ENCODE data around the gene KASH5.
"Not testable (repeated sequence)": the region's sequence is repeated elsewhere in the genome, so short reads cannot be mapped to it uniquely, and the experiment has no call there.

KASH5 gene

GRCh38 chr19:49441960-49442350 lies 53.9 kb downstream of the KASH5 start:
- peak overlapping the region; percentile 54 for H3K4me3 ChIP-seq (ENCODE audit: low read depth, low read length)
- H3K36me3 ChIP-seq: peaks cover 8% of the 10 kb centered on the region
- no peaks in the 10 kb centered on the region for H3K27me3 ChIP-seq (ENCODE audit: insufficient read depth, low read depth, severe bottlenecking)
- TF ChIP-seq, protein P1, sequence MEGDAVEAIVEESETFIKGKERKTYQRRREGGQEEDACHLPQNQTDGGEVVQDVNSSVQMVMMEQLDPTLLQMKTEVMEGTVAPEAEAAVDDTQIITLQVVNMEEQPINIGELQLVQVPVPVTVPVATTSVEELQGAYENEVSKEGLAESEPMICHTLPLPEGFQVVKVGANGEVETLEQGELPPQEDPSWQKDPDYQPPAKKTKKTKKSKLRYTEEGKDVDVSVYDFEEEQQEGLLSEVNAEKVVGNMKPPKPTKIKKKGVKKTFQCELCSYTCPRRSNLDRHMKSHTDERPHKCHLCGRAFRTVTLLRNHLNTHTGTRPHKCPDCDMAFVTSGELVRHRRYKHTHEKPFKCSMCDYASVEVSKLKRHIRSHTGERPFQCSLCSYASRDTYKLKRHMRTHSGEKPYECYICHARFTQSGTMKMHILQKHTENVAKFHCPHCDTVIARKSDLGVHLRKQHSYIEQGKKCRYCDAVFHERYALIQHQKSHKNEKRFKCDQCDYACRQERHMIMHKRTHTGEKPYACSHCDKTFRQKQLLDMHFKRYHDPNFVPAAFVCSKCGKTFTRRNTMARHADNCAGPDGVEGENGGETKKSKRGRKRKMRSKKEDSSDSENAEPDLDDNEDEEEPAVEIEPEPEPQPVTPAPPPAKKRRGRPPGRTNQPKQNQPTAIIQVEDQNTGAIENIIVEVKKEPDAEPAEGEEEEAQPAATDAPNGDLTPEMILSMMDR (IDR thresholded peaks at IDR 0.05; ENCODE audit: low read depth, low read length): no peak
- H3K9me3 ChIP-seq (ENCODE audit: severe bottlenecking): no peaks in the 10 kb centered on the region
- peak overlapping the region; percentile 41 for H3K27ac ChIP-seq
- no peak for DNase-seq

- Histone ChIP-seq H3K4me3 (ENCODE audit: low read depth, low read length) (peak overlapping the region; percentile 54), H3K27ac (peak overlapping the region; percentile 41), H3K9me3 (ENCODE audit: severe bottlenecking) (no peaks in the 10 kb centered on the region), H3K27me3 (ENCODE audit: insufficient read depth, low read depth, severe bottlenecking) (no peaks in the 10 kb centered on the region), H3K36me3 (peaks cover 11% of the 10 kb centered on the region)
- peak; percentile 76 for DNase-seq
- TF ChIP-seq, protein P1 (IDR thresholded peaks at IDR 0.05; ENCODE audit: low read depth, low read length): no peak
Measured at GRCh38 chr19:49442354-49442753, 54.3 kb downstream of the KASH5 start.

- peak overlapping the region; percentile 67 for H3K27ac ChIP-seq
- H3K27me3 ChIP-seq (ENCODE audit: insufficient read depth, low read depth, severe bottlenecking): no peaks in the 10 kb centered on the region
- DNase-seq: peak; percentile 99
- TF ChIP-seq, protein P1 (IDR thresholded peaks at IDR 0.05; ENCODE audit: low read depth, low read length): no peak
- peak overlapping the region; percentile 63 for H3K4me3 ChIP-seq (ENCODE audit: low read depth, low read length)
- peaks cover 15% of the 10 kb centered on the region for H3K36me3 ChIP-seq
- H3K9me3 ChIP-seq (ENCODE audit: severe bottlenecking): no peaks in the 10 kb centered on the region
Measured at GRCh38 chr19:49442771-49443365, 54.8 kb downstream of the KASH5 start.

DNA sequence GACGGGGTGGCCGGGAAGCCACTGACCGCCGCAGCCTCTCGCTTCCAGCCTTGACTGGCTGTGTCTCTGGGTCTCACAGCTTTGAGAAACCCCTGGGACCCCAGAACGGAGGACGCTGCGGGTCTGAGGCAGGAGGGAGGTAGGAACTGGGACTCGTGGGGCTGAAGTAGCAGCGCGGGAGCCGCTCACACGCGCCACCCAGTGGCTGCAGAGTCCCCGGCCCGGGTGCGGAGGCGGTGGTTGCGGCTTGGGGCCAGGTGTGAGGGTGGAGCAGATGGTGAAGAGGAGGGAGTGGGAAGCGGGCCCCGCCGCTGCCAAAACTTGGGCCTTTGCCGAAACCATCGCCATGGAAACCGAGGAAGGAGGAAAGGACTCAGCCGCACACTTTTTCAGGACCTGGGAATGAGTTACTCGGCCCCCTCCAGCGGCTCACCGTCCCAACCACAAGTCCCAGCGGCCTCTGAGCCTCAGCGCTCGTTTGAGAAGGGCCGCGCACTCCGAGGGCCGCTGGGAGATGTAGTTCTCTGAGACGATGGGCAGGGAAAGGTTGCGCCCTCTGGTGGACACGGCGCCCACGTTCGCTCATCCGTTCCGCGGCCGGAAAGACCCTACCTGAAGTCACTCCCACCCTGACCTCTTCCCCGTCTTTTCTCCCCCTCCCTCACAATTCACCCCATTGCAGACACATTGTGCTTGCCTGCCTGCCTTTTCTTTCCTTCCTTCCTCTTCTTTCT lies 55.5 kb downstream of the KASH5 start:
- Histone ChIP-seq H3K27ac (peak overlapping the region; percentile 67), H3K36me3 (peaks cover 21% of the 10 kb centered on the region), H3K27me3 (ENCODE audit: insufficient read depth, low read depth, severe bottlenecking) (no peaks in the 10 kb centered on the region), H3K4me3 (ENCODE audit: low read depth, low read length) (peak overlapping the region; percentile 63), H3K9me3 (ENCODE audit: severe bottlenecking) (no peaks in the 10 kb centered on the region)
- DNase-seq: peak; percentile 94
- TF ChIP-seq, protein P1 (IDR thresholded peaks at IDR 0.05; ENCODE audit: low read depth, low read length): peak; percentile 90

- H3K36me3 ChIP-seq: peaks cover 26% of the 10 kb centered on the region
- H3K4me3 ChIP-seq (ENCODE audit: low read depth, low read length); DNase-seq; H3K9me3 ChIP-seq (ENCODE audit: severe bottlenecking); H3K27me3 ChIP-seq (ENCODE audit: insufficient read depth, low read depth, severe bottlenecking); H3K27ac ChIP-seq: not testable (repeated sequence)
Measured at GRCh38 chr19:49444100-49444700, 56.2 kb downstream of the KASH5 start.

DNA sequence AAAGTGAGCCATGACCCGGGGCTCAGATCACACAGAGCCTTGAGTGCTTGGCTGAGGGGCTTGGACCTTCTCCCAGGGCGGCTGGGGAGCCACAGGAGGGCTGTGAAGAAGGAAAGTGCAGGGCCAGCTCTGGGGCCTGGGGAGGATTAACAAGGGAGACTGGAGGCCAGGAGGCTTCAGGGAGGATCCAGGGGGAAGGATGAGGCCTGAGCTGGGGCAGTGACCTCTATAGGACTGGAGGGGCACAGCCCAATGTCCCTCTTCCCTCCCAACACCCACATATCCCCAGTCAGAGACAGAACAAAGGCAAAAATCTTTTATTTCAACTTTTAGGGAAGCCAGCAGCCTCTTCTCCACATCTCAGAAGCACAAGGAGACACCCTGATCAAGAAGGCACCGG lies 57.9 kb downstream of the KASH5 start:
- DNase-seq: no peak
- H3K27me3 ChIP-seq (ENCODE audit: insufficient read depth, low read depth, severe bottlenecking): no peaks in the 10 kb centered on the region
- peaks cover 39% of the 10 kb centered on the region for H3K36me3 ChIP-seq
- no peak overlapping the region for H3K27ac ChIP-seq
- no peaks in the 10 kb centered on the region for H3K9me3 ChIP-seq (ENCODE audit: severe bottlenecking)
- TF ChIP-seq, protein P1 (IDR thresholded peaks at IDR 0.05; ENCODE audit: low read depth, low read length): no peak
- no peak overlapping the region for H3K4me3 ChIP-seq (ENCODE audit: low read depth, low read length)

Data from WERI-Rb-1 (cell line).